GM23338 (cell line): ENCODE results near the gene ZNF391.

Source experiments
- CTCF ChIP-seq, 2 experiments: fragments of 200-600 bp in 1 of 2; sonication (generic) in 1 of 2; conservative IDR thresholded peaks; 2 replicates each; pipeline versions ENCODE4 v1.5.1 to v1.6.1; 2016 to 2017; ENCODE audit warnings: antibody characterized with exemption in 2 of 2, low read depth in 2 of 2, mild to moderate bottlenecking in 2 of 2, moderate library complexity in 1 of 2
- EZH2 ChIP-seq: fragments of 200-600 bp; sonication (generic); IDR thresholded peaks from one replicate; pipeline ENCODE4 v1.8.0; 2017; ENCODE audit warnings: antibody characterized with exemption, mild to moderate bottlenecking, low read depth; ENCODE audit not compliant: unreplicated experiment

GRCh38 chr6:27442932-27443331, 54.4 kb downstream of the ZNF391 start:
- TF ChIP-seq EZH2: no peak
- no peak for TF ChIP-seq CTCF (conservative IDR thresholded peaks at IDR 0.05; ENCODE audit: low read depth in 2 of 2)
